ENCODE results near the gene CCDC40.
"Not testable (repeated sequence)": the region's sequence is repeated elsewhere in the genome, so short reads cannot be mapped to it uniquely, and the experiment has no call there.

CCDC40 gene

GRCh38 chr17:79993390-79994227, 42.8 kb upstream of the CCDC40 start:
- peak; percentile 48 for DNase-seq
- Mint-ChIP-seq H3K9me3 (no peaks in the 10 kb centered on the region), H3K4me3 (peak overlapping the region; percentile 38), H3K27me3 (ENCODE audit: low read depth, poor library complexity) (peaks cover 2% of the 10 kb centered on the region), H3K4me1 (peaks cover 51% of the 10 kb centered on the region), H3K27ac (peak overlapping the region; percentile 18), H3K36me3 (ENCODE audit: low read depth) (peaks cover 32% of the 10 kb centered on the region)
- TF ChIP-seq, protein P1, sequence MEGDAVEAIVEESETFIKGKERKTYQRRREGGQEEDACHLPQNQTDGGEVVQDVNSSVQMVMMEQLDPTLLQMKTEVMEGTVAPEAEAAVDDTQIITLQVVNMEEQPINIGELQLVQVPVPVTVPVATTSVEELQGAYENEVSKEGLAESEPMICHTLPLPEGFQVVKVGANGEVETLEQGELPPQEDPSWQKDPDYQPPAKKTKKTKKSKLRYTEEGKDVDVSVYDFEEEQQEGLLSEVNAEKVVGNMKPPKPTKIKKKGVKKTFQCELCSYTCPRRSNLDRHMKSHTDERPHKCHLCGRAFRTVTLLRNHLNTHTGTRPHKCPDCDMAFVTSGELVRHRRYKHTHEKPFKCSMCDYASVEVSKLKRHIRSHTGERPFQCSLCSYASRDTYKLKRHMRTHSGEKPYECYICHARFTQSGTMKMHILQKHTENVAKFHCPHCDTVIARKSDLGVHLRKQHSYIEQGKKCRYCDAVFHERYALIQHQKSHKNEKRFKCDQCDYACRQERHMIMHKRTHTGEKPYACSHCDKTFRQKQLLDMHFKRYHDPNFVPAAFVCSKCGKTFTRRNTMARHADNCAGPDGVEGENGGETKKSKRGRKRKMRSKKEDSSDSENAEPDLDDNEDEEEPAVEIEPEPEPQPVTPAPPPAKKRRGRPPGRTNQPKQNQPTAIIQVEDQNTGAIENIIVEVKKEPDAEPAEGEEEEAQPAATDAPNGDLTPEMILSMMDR (IDR thresholded peaks at IDR 0.05): no peak

- H3K9me3 Mint-ChIP-seq; H3K27me3 Mint-ChIP-seq (ENCODE audit: low read depth, poor library complexity); H3K27ac Mint-ChIP-seq; H3K4me3 Mint-ChIP-seq; DNase-seq: not testable (repeated sequence)
- Mint-ChIP-seq H3K4me1 (peaks cover 45% of the 10 kb centered on the region), H3K36me3 (ENCODE audit: low read depth) (peaks cover 36% of the 10 kb centered on the region)
Observed at GRCh38 chr17:79994228-79994569, 42.2 kb upstream of the CCDC40 start.

- Mint-ChIP-seq H3K4me3 (no peak overlapping the region), H3K27me3 (ENCODE audit: low read depth, poor library complexity) (no peaks in the 10 kb centered on the region), H3K36me3 (ENCODE audit: low read depth) (peaks cover 40% of the 10 kb centered on the region), H3K4me1 (peaks cover 41% of the 10 kb centered on the region), H3K27ac (no peak overlapping the region), H3K9me3 (no peaks in the 10 kb centered on the region)
- DNase-seq: no peak
- TF ChIP-seq, protein P1 (IDR thresholded peaks at IDR 0.05): no peak
Observed at GRCh38 chr17:79994602-79995001, 41.8 kb upstream of the CCDC40 start.

GRCh38 chr17:79995696-79996095, 40.7 kb upstream of the CCDC40 start:
- no peaks in the 10 kb centered on the region for H3K27me3 Mint-ChIP-seq (ENCODE audit: low read depth, poor library complexity)

DNA sequence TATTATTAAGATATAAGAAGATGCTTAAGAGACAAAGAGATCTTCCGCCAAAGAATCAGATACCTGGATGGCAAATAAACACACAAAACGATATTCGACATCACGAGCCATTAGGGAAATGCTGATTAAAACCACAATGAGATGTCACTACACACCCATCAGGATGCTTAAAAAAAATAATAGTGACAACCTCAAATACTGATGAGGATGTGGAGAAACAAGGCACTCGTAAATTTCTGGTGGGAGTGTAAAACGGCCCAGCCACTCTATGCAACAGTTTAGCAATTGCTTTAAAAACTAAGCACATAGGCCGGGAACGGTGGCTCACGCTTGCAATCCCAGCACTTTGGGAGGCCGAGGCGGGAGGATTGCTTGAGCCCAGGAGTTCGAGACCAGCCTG, 40.2 kb upstream of the CCDC40 start:
- TF ChIP-seq, protein P1 (IDR thresholded peaks at IDR 0.05): no peak
- H3K27me3 Mint-ChIP-seq (ENCODE audit: low read depth, poor library complexity): no peaks in the 10 kb centered on the region
- no peak overlapping the region for H3K4me3 Mint-ChIP-seq
- no peak for DNase-seq
- H3K36me3 Mint-ChIP-seq (ENCODE audit: low read depth): peaks cover 55% of the 10 kb centered on the region
- H3K27ac Mint-ChIP-seq: no peak overlapping the region
- peaks cover 24% of the 10 kb centered on the region for H3K4me1 Mint-ChIP-seq
- peaks cover 8% of the 10 kb centered on the region for H3K9me3 Mint-ChIP-seq

More at GRCh38 chr17:79995696-79996095, 40.7 kb upstream of the CCDC40 start:
- TF ChIP-seq, protein P1 (IDR thresholded peaks at IDR 0.05): no peak
- Mint-ChIP-seq H3K4me3 (no peak overlapping the region), H3K27ac (no peak overlapping the region), H3K36me3 (ENCODE audit: low read depth) (peaks cover 51% of the 10 kb centered on the region), H3K9me3 (peaks cover 8% of the 10 kb centered on the region), H3K4me1 (peaks cover 30% of the 10 kb centered on the region)
- DNase-seq: no peak

DNA sequence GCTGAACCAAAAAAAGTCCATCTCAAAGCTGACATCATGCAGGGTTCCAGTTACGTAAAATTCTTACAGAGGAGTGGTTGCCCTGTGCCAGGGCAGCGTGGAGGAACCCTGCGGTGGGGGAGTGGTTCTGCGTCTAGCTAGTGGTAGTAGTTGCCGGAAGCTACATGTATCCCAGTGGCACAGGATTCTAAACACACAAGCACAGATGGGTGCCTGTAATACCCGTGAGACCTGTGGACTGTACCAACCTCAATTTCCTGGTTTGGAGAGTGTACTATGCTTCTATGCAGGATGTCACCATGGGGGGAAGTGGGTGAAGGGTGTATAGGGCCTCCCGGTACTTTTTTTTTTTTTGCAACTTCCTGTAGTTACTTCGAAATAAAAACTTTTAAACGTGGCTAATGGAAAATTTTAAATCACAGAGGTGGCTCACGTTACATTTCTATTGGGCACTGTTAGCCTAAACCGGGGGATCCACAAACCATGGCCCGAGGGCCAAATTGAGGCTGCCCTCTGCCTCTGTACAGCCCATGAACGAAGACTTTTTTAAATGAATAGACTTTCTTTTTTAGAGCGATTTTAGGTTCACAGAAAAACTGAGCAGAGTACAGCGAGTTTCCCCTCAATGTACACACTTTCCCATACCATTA, 39.3 kb upstream of the CCDC40 start:
- TF ChIP-seq, protein P1 (IDR thresholded peaks at IDR 0.05): no peak
- no peak overlapping the region for H3K27ac Mint-ChIP-seq
- peaks cover 21% of the 10 kb centered on the region for H3K4me1 Mint-ChIP-seq
- H3K9me3 Mint-ChIP-seq: peaks cover 8% of the 10 kb centered on the region
- peaks cover 58% of the 10 kb centered on the region for H3K36me3 Mint-ChIP-seq (ENCODE audit: low read depth)
- no peaks in the 10 kb centered on the region for H3K27me3 Mint-ChIP-seq (ENCODE audit: low read depth, poor library complexity)
- no peak for DNase-seq
- no peak overlapping the region for H3K4me3 Mint-ChIP-seq
